Measurements from ENCODE around the gene OSR1. TPM values are rescaled to one million over a fixed set of nuclear protein-coding genes. Genes with fewer than 3 reads are reported as not detected.
A peak's percentile ranks its signal among the peaks of the same experiment; 100 is the strongest.

Gene OSR1
- total RNA-seq, 1 donor from 2014 or later, result 27.8 TPM

DNA sequence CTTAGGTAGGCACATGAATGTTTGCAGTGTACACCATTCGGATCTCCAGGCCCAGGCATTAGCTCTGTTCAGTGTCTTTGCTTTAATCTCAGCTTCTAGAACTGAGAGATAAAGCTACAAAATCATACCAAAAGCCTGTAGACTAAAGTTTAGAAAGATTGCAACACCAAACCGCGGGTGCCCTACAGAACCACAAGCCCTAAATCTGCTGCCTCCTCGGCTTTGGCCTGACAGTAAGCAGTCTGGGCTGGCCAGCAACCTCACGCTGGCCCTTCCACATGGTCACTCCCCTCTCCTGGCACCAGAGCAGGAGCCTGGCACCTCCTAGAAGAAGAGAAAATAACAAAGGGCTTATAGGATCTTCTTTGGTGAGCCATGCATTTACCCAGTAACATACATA lies 8.9 kb upstream of the OSR1 start:
- Mint-ChIP-seq H3K27ac (no peak overlapping the region), H3K4me1 (peaks cover 18% of the 10 kb centered on the region)

DNA sequence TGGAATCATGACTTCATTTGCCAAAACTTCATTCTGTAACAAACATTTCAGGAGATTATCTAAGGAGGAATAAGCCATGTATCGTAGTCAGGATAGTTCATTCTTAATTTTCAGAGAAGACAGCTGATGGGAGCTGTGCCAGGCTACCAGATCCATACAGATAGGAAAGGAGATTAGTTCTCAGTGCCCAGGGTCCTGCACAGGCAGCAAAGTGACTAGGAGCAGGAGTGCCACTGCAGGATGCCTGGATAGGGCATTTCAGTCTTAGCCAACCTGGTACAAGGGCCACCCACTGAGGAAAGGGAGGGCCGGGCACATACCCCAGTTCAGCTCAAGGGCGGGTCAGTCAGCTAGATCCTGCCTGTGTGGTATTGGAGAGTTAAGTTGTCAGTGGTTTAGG lies 6.7 kb upstream of the OSR1 start:
- TF ChIP-seq, protein P1, sequence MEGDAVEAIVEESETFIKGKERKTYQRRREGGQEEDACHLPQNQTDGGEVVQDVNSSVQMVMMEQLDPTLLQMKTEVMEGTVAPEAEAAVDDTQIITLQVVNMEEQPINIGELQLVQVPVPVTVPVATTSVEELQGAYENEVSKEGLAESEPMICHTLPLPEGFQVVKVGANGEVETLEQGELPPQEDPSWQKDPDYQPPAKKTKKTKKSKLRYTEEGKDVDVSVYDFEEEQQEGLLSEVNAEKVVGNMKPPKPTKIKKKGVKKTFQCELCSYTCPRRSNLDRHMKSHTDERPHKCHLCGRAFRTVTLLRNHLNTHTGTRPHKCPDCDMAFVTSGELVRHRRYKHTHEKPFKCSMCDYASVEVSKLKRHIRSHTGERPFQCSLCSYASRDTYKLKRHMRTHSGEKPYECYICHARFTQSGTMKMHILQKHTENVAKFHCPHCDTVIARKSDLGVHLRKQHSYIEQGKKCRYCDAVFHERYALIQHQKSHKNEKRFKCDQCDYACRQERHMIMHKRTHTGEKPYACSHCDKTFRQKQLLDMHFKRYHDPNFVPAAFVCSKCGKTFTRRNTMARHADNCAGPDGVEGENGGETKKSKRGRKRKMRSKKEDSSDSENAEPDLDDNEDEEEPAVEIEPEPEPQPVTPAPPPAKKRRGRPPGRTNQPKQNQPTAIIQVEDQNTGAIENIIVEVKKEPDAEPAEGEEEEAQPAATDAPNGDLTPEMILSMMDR (IDR thresholded peaks at IDR 0.05; ENCODE audit: unreplicated experiment), result no peak
- Mint-ChIP-seq H3K27me3 (ENCODE audit: low read depth) (peaks cover 98% of the 10 kb centered on the region), H3K36me3 (no peaks in the 10 kb centered on the region), H3K9me3 (no peaks in the 10 kb centered on the region), H3K4me1 (peaks cover 30% of the 10 kb centered on the region), H3K4me3 (no peak overlapping the region), H3K27ac (no peak overlapping the region)
- DNase-seq (ENCODE audit: low spot score in 2 of 2, unreplicated experiment in 2 of 2), result no peak

More for the DNA sequence above, 8.9 kb upstream of the OSR1 start:
- Mint-ChIP-seq H3K9me3 (no peaks in the 10 kb centered on the region), H3K36me3 (no peaks in the 10 kb centered on the region), H3K27me3 (ENCODE audit: low read depth) (peaks cover 96% of the 10 kb centered on the region), H3K4me3 (no peak overlapping the region)
- TF ChIP-seq, protein P1 (IDR thresholded peaks at IDR 0.05; ENCODE audit: unreplicated experiment), result no peak
- no peak for DNase-seq (ENCODE audit: low spot score in 2 of 2, unreplicated experiment in 2 of 2)

DNA sequence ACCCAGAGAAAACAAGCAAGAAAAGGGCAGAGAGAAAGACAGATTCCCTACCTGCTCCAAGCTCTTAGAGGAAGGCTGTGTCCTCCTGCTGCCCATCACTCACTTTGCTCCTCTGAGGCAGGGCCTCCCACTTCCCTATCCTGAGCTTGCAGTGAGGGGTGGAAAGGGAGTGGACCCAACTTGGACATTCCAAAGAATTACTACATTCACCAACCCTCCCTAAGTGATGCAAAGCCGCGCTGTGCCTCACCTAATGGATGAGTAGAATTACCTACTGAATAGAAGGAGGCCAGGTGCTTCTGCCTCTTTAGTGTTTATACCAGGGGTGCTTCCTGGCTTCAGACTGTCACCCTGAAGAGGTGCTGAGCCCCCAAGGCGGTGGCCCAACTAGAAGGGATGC lies 5.6 kb upstream of the OSR1 start:
- H3K27me3 Mint-ChIP-seq (ENCODE audit: low read depth), result peaks cover 99% of the 10 kb centered on the region
- TF ChIP-seq, protein P1 (IDR thresholded peaks at IDR 0.05; ENCODE audit: unreplicated experiment), result no peak
- DNase-seq (ENCODE audit: low spot score in 2 of 2, unreplicated experiment in 2 of 2), result no peak
- peaks cover 30% of the 10 kb centered on the region for H3K4me1 Mint-ChIP-seq
- no peak overlapping the region for H3K27ac Mint-ChIP-seq
- H3K9me3 Mint-ChIP-seq, result no peaks in the 10 kb centered on the region
- H3K36me3 Mint-ChIP-seq, result no peaks in the 10 kb centered on the region
- H3K4me3 Mint-ChIP-seq, result peak overlapping the region; percentile 70

DNA sequence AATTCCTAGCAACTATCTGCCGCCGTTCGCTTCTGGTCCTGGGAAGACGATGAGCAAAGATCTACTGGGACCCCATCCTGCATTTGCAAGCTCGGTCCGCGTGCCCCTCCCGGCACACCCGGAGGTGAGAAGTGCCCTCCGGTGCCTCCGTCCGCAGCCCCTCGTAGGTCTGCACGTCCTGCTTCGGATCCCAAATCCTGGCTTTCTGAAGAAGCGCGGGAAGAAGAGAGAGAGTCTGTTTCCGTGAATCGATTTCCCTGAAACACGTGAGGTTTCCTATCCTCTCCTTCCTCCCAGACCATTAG lies 5.0 kb upstream of the OSR1 start:
- TF ChIP-seq, protein P1 (IDR thresholded peaks at IDR 0.05; ENCODE audit: unreplicated experiment), result no peak

DNA sequence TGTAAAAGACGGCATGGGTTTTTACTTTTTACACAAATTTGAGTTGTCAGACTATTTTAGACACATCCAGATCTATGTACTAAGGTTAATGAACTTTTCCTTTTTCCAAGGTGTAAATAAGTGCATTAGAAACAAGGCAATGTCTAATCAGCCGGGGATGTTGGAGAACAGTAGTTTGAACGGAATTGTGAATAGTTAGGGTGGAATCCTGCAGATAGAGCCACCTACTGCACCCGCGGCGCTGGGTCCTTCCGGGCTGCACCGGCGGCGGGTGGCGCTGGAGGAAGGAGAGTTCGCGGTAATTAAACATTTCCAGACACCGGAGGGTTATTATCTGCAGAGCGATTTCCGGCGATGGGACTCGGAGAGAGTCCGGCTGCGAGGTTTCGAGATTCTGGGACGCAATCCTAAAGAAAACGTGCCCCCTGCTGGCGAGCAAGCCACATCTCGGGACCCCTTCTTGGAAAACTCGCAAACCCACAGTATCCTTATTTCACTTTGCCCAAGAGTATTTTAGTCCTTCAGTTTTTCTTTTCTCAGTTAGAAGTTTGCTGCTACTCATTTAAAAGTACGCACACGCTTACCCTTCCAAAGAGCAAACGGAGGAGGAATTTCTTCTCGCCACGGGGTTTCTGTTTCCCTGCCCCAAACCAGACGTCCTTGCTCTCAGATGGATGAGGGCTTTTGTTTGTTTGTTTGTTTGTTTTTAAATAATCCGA lies 4.5 kb upstream of the OSR1 start:
- TF ChIP-seq, protein P1 (IDR thresholded peaks at IDR 0.05; ENCODE audit: unreplicated experiment), result peak; percentile 91
- Mint-ChIP-seq H3K36me3 (no peaks in the 10 kb centered on the region), H3K4me1 (peaks cover 32% of the 10 kb centered on the region), H3K27me3 (ENCODE audit: low read depth) (peaks cover 100% of the 10 kb centered on the region), H3K27ac (peak overlapping the region; percentile 53), H3K4me3 (peak overlapping the region; percentile 70), H3K9me3 (no peaks in the 10 kb centered on the region)
- peak; percentile 73 to 85 for DNase-seq (ENCODE audit: low spot score in 2 of 2, unreplicated experiment in 2 of 2)

More for the DNA sequence above, 5.0 kb upstream of the OSR1 start:
- no peaks in the 10 kb centered on the region for H3K9me3 Mint-ChIP-seq
- no peaks in the 10 kb centered on the region for H3K36me3 Mint-ChIP-seq
- H3K27ac Mint-ChIP-seq, result peak overlapping the region; percentile 53
- peaks cover 30% of the 10 kb centered on the region for H3K4me1 Mint-ChIP-seq
- DNase-seq (ENCODE audit: low spot score in 2 of 2, unreplicated experiment in 2 of 2), result no peak
- peak overlapping the region; percentile 70 for H3K4me3 Mint-ChIP-seq
- peaks cover 100% of the 10 kb centered on the region for H3K27me3 Mint-ChIP-seq (ENCODE audit: low read depth)

Measured in mesothelial cell of epicardium (in vitro differentiated cells).